Myocyte (in vitro differentiated cells): Measurements from ENCODE around the gene MAP2K7. TPM values are rescaled to one million over a fixed set of nuclear protein-coding genes. Genes with fewer than 3 reads are reported as not detected.

ENCODE experiments used
- DNase-seq: peaks from one replicate; pipeline ENCODE4 v3.0.0-alpha.2; 2012; ENCODE audit warnings: low read depth
- total RNA-seq: library from RNA; depleted of rRNA; stranded (reverse); fragments of >200 nt; gene quantifications from 2 replicates; pipeline ENCODE4 v1.2.3, GENCODE V29; 2014

MAP2K7 gene
- total RNA-seq, 1 donor from 2014 or later, result 13.1 TPM

- DNase-seq, result no peak
These were observed 15.1 kb downstream of the MAP2K7 start for GRCh38 chr19:7918615-7919421.

- peak; percentile 95 for DNase-seq
These were observed 16.2 kb downstream of the MAP2K7 start, which contains the start of gene SNAPC2 for GRCh38 chr19:7919610-7920518. Gene SNAPC2, plus strand, starts transcription at chr19:7920338. Its CDS starts 29 bp downstream, at chr19:7920367.

GRCh38 chr19:7920519-7921301 is 17.0 kb downstream of the MAP2K7 start:
- DNase-seq, result peak; percentile 96

- no peak for DNase-seq
These were observed 17.8 kb downstream of the MAP2K7 start for GRCh38 chr19:7921302-7921966.

GRCh38 chr19:7921967-7922835 is 18.5 kb downstream of the MAP2K7 start:
- no peak for DNase-seq

- DNase-seq, result no peak
These were observed 19.1 kb downstream of the MAP2K7 start for GRCh38 chr19:7922836-7923195.

GRCh38 chr19:7923295-7924191 is 19.9 kb downstream of the MAP2K7 start:
- no peak for DNase-seq

GRCh38 chr19:7924241-7924640 is 20.6 kb downstream of the MAP2K7 start:
- no peak for DNase-seq

GRCh38 chr19:7924651-7925170 is 21.0 kb downstream of the MAP2K7 start:
- no peak for DNase-seq

GRCh38 chr19:7925171-7925851 is 21.6 kb downstream of the MAP2K7 start:
- peak; percentile 64 for DNase-seq

GRCh38 chr19:7926021-7926726 is 22.5 kb downstream of the MAP2K7 start, which contains the start of gene CTXN1:
Gene CTXN1, minus strand, starts transcription at chr19:7926135. Its CDS starts 597 bp downstream, at chr19:7925538.
- peak; percentile 50 for DNase-seq

GRCh38 chr19:7926727-7927604 is 23.3 kb downstream of the MAP2K7 start:
- no peak for DNase-seq

- DNase-seq, result no peak
These were observed 24.1 kb downstream of the MAP2K7 start for GRCh38 chr19:7927605-7928333.

GRCh38 chr19:7928334-7928706 is 24.6 kb downstream of the MAP2K7 start:
- DNase-seq, result no peak
